Measurements from ENCODE around the gene DCP1B. TPM values are rescaled to one million over a fixed set of nuclear protein-coding genes. Genes with fewer than 3 reads are reported as not detected.

DCP1B gene
- total and polyA plus RNA-seq, 2 of the 4 experiments (the other 2 are of a cell fraction): 13.3 to 19.7 TPM

GRCh38 chr12:1972260-1972659 lies 32.0 kb downstream of the DCP1B start:
- in situ Hi-C loops (cut with MboI; ENCODE audit: low sequenced_read_pairs): no loop called here
- Histone ChIP-seq H3K56ac (ENCODE audit: extremely low read depth, insufficient read depth, low read length) (peak overlapping the region; percentile 45; the same call in 1 of the 2 replicates), H2AK5ac (ENCODE audit: low read depth, low read length) (no peak overlapping the region), H3K4me3 (ENCODE audit: insufficient read depth, low read depth, low read length) (no peak overlapping the region), H3K23ac (ENCODE audit: low read depth, low read length) (no peak overlapping the region; the same call in 1 of the 2 replicates), H3K27ac (ENCODE audit: insufficient read depth, low read length) (peak overlapping the region; percentile 31; the same call in 1 of the 2 replicates), H3K9ac (ENCODE audit: low read depth, low read length) (no peak overlapping the region; the same call in 1 of the 2 replicates), H4K8ac (ENCODE audit: low read depth in 2 of 2, low read length in 2 of 2) (no peak overlapping the region), H3K4ac (ENCODE audit: low read depth, low read length) (no peak overlapping the region), H2BK15ac (ENCODE audit: low read depth, low read length) (no peak overlapping the region), H3K18ac (ENCODE audit: low read depth, low read length) (0 out of 2 replicates have a peak overlapping the region, but pooled peaks have one; percentile 33), H4K20me1 (ENCODE audit: insufficient read depth, low read length) (no peaks in the 10 kb centered on the region; the same call in 1 of the 2 replicates), H2BK20ac (ENCODE audit: low read depth, low read length) (no peak overlapping the region), H3K9me1 (ENCODE audit: insufficient read depth, low read length) (no peaks in the 10 kb centered on the region), H4K5ac (ENCODE audit: low read depth, low read length) (no peak overlapping the region), H2AFZ (replicated peaks; ENCODE audit: low read length, poor library complexity) (no peak overlapping the region), H3K27me3 (ENCODE audit: control insufficient read depth, insufficient read depth, low read length) (no peaks in the 10 kb centered on the region), H3K4me1 (ENCODE audit: control insufficient read depth, insufficient read depth, low read length) (no peaks in the 10 kb centered on the region), H2BK5ac (ENCODE audit: low read depth, low read length, poor library complexity, severe bottlenecking) (peak overlapping the region; percentile 89), H3K36me3 (ENCODE audit: control insufficient read depth, insufficient read depth, low read length) (peaks cover 2% of the 10 kb centered on the region), H3K79me1 (ENCODE audit: low read depth in 1 of 2, low read length in 2 of 2) (peaks cover 5 to 28% of the 10 kb centered on the region in 2 experiments; a peak in 3 of 4 replicates), H3K9me3 (ENCODE audit: control insufficient read depth, insufficient read depth, low read length) (no peaks in the 10 kb centered on the region), H2AK9ac (replicated peaks; ENCODE audit: low read depth, low read length, poor library complexity) (no peak overlapping the region), H2BK120ac (ENCODE audit: low read depth, low read length) (no peak overlapping the region), H3K14ac (replicated peaks; ENCODE audit: low read depth, low read length) (no peak overlapping the region; the same call in 1 of the 2 replicates), H4K91ac (ENCODE audit: insufficient read depth, low read depth, low read length) (0 out of 2 replicates have a peak overlapping the region, but pooled peaks have one; percentile 13), H3K4me2 (ENCODE audit: low read depth, low read length) (peak overlapping the region; percentile 79)
- peak; percentile 74 for DNase-seq
- TF ChIP-seq CEBPB (IDR thresholded peaks at IDR 0.05; ENCODE audit: low read depth, low read length) (no peak), SMC3 (IDR thresholded peaks at IDR 0.05; ENCODE audit: low read depth, low read length) (no peak), MAFK (IDR thresholded peaks at IDR 0.05; ENCODE audit: low read depth, low read length) (no peak), RAD21 (IDR thresholded peaks at IDR 0.05; ENCODE audit: low read length) (no peak), RCOR1 (IDR thresholded peaks at IDR 0.05; ENCODE audit: insufficient replicate concordance, low read length) (no peak), RFX5 (IDR thresholded peaks at IDR 0.05; ENCODE audit: low read depth, low read length) (no peak), NFE2L2 (IDR thresholded peaks at IDR 0.05; ENCODE audit: low read depth, low read length) (no peak), MXI1 (IDR thresholded peaks at IDR 0.05; ENCODE audit: borderline replicate concordance, low read depth, low read length) (no peak), POLR2A (IDR thresholded peaks at IDR 0.05; ENCODE audit: low read depth, low read length) (no peak), MAZ (IDR thresholded peaks at IDR 0.05; ENCODE audit: borderline replicate concordance, low read depth, low read length) (no peak)
- TF ChIP-seq, protein P1, sequence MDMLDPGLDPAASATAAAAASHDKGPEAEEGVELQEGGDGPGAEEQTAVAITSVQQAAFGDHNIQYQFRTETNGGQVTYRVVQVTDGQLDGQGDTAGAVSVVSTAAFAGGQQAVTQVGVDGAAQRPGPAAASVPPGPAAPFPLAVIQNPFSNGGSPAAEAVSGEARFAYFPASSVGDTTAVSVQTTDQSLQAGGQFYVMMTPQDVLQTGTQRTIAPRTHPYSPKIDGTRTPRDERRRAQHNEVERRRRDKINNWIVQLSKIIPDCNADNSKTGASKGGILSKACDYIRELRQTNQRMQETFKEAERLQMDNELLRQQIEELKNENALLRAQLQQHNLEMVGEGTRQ (IDR thresholded peaks at IDR 0.05; ENCODE audit: low read depth, low read length): no peak
- ChIA-PET POLR2A (ENCODE audit: unreplicated experiment) (no interaction called here), CTCF (no interaction called here)
- peak; percentile 62 for ATAC-seq (ENCODE audit: low read depth)
- WGBS, 2 experiments (ENCODE audit: extremely low coverage in 2 of 2, insufficient read length in 1 of 2): no CpG with 5 or more reads among the region's 1 CpG
- no TSS peak for BruUV-seq (replicated peaks)
- dilution Hi-C loops (cut with HindIII; ENCODE audit: low sequenced_read_pairs, unreplicated experiment): no loop called here
- intact Hi-C loops (cut with micrococcal nuclease): no loop called here
